GM10248 (cell line): ENCODE measurements around the gene KRT85.

Experiments used
- CTCF ChIA-PET: fragments of 300-600 bp; sonication (Branson Sonifier 250); formaldehyde crosslinking; extraction: SDS; loops from one replicate; lab custom pipeline; 2021; ENCODE audit warnings: antibody characterized with exemption; lab: Yijun Ruan, JAX
- POLR2A ChIA-PET: fragments of 350-650 bp; sonication (Branson Sonifier 250); formaldehyde crosslinking; extraction: SDS; loops from one replicate; lab custom pipeline; 2020; ENCODE audit warnings: antibody characterized with exemption; lab: Yijun Ruan, JAX
- DNase-seq: peaks from one replicate; pipeline ENCODE4 v3.0.0; 2012; ENCODE audit errors: extremely low spot score
- CTCF ChIP-seq: IDR thresholded peaks from 2 replicates; pipeline ENCODE4 v1.5.1; 2012; ENCODE audit warnings: mild to moderate bottlenecking, low read depth; ENCODE audit errors: extremely low read depth, missing control alignments, control extremely low read depth

The KRT85 gene

GRCh38 chr12:52364061-52364460 lies 3.2 kb downstream of the KRT85 start:
- ChIA-PET POLR2A (no interaction called here), CTCF (interaction anchor here (0.8 to 1.3 kb wide), 2 partner anchors 9 to 10 kb away, joined by 3 to 4 read pairs; no protein-coding TSS in a partner anchor)
- no peak for DNase-seq
- TF ChIP-seq CTCF = no peak

GRCh38 chr12:52363111-52363679 lies 4.1 kb downstream of the KRT85 start:
- no peak for TF ChIP-seq CTCF
- CTCF ChIA-PET = no interaction called here

DNA sequence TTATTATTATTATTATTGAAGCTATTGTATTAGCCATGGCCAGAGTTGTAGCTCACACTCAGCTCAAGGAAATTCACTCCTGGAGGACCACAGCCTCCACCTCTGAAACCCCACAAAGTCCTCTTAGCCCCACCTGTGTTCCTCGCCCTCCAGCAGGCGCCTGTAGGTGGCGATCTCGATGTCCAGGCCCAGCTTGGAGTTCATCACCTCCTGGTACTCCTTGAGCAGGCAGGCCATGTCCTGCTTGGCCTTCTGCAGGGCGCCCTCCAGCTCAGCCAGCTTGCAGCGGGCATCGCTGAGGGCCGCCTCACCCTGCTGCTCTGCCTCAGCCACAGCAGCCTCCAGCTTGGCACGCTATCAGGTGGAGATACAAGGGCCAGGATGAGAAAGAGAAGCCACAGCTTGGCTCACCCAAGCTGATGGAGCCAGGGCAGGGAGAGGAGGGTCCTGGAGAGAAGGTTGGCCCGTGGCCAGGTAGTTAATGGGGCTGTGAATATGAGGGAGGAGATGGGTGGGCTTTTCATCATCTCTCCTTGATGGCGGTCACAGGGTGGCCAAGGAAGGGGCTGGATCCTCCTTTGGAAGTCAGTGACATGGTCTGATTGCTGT lies 5.1 kb downstream of the KRT85 start:
- TF ChIP-seq CTCF = peak; percentile 6
- CTCF ChIA-PET = interaction anchor here (1.2 to 2.1 kb wide), 5 partner anchors 10 to 618 kb away, joined by 3 to 15 read pairs (median 7); no protein-coding TSS in a partner anchor
- POLR2A ChIA-PET = no interaction called here

More at GRCh38 chr12:52363111-52363679, 4.1 kb downstream of the KRT85 start:
- no peak for DNase-seq
- POLR2A ChIA-PET = no interaction called here

GRCh38 chr12:52361553-52361952 lies 5.7 kb downstream of the KRT85 start:
- ChIA-PET CTCF (interaction anchor here (0.7 to 2.1 kb wide), 11 partner anchors 9 to 619 kb away, joined by 3 to 15 read pairs (median 4); no protein-coding TSS in a partner anchor), POLR2A (no interaction called here)
- TF ChIP-seq CTCF = no peak
- DNase-seq = no peak

More for the DNA sequence above, 5.1 kb downstream of the KRT85 start:
- DNase-seq = no peak

DNA sequence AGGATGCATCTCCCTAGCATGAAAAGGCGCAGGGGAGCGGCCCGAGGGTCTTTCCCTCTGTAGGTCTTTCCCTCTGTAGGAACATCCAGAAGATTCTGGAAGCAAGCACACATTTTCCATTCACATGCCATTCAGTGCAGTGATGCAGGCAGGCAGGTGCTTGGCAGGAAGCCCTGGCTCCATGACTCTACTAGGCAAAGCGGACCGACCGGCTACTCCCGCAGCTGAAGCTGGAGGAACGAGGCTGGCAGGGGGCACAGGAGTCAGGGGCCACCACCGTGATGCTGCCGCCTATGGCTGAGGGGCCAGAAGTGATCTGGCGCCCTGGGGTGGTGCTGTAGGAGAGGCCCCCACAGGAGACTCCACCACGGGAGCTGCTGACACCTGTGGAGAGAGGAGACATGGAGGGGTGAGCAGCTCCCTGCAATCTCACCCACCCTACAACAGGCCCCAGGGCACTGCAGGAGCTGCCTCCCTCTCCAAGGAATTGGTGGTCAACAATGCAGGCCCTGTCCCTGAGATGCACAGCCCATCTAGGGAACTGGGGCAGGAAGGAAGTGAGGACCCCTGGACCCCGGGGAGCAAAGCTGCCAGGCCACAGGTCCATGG lies 6.5 kb downstream of the KRT85 start:
- ChIA-PET POLR2A (no interaction called here), CTCF (interaction anchor here (0.7 to 2.1 kb wide), 12 partner anchors 8 to 620 kb away, joined by 3 to 15 read pairs (median 4); no protein-coding TSS in a partner anchor)
- TF ChIP-seq CTCF = no peak
- no peak for DNase-seq

GRCh38 chr12:52360106-52360662 lies 7.1 kb downstream of the KRT85 start:
- ChIA-PET CTCF (interaction anchor here (0.9 to 2.1 kb wide), 4 partner anchors 12 to 620 kb away, joined by 3 to 9 read pairs (median 5); no protein-coding TSS in a partner anchor), POLR2A (no interaction called here)
- no peak for DNase-seq
- TF ChIP-seq CTCF = no peak
